IMR-90 (cell line): ENCODE results near the gene INPP5A. TPM values are rescaled to one million over a fixed set of nuclear protein-coding genes. Genes with fewer than 3 reads are reported as not detected.

Experiments used
- ATAC-seq: fragments of 200-7000 bp; cut with Tn5 transposase; 2 replicates; pipeline ENCODE4 v1.9.1; 2020; ENCODE audit warnings: low read depth, mild to moderate bottlenecking, moderate library complexity
- BruUV-seq: library from RNA; stranded (reverse); fragments of 400-500 nt; replicated peaks from 2 replicates; lab custom pipeline; 2021; lab: Mats Ljungman, UMichigan
- CTCF ChIA-PET: fragments of 300-600 bp; formaldehyde crosslinking; extraction: SDS; loops from one replicate; lab custom pipeline; 2021; ENCODE audit warnings: antibody characterized with exemption; lab: Yijun Ruan, JAX
- POLR2A ChIA-PET: fragments of 300-600 bp; sonication (Branson Sonifier 250); formaldehyde crosslinking; loops from one replicate; lab custom pipeline; 2022; ENCODE audit warnings: antibody characterized with exemption; ENCODE audit not compliant: unreplicated experiment; lab: Charles Lee
- DNase-seq: peaks from one replicate; pipeline ENCODE4 v3.0.0; 2013
- H2AFZ ChIP-seq: replicated peaks from 2 replicates; pipeline ENCODE3; 2013; ENCODE audit warnings: low read length, mild to moderate bottlenecking; ENCODE audit not compliant: poor library complexity
- H2AK5ac ChIP-seq: 2 replicates; pipeline ENCODE4 v1.6.1; 2013; ENCODE audit warnings: low read depth, low read length, inconsistent platforms
- H2AK9ac ChIP-seq: replicated peaks from 2 replicates; pipeline ENCODE3; 2013; ENCODE audit warnings: mild to moderate bottlenecking, low read depth, low read length, moderate library complexity; ENCODE audit not compliant: poor library complexity
- H2BK120ac ChIP-seq: 2 replicates; pipeline ENCODE4 v1.6.1; 2013; ENCODE audit warnings: low read depth, low read length, inconsistent platforms
- H2BK15ac ChIP-seq: 3 replicates; pipeline ENCODE4 v1.6.1; 2013; ENCODE audit warnings: low read depth, low read length, inconsistent platforms
- H2BK20ac ChIP-seq: 2 replicates; pipeline ENCODE4 v1.6.1; 2013; ENCODE audit warnings: low read depth, mild to moderate bottlenecking, inconsistent platforms, low read length, moderate library complexity
- H2BK5ac ChIP-seq: 2 replicates; pipeline ENCODE4 v1.6.1; 2013; ENCODE audit warnings: mild to moderate bottlenecking, low read depth, low read length, inconsistent platforms; ENCODE audit not compliant: poor library complexity, severe bottlenecking
- H3K14ac ChIP-seq: replicated peaks from 2 replicates; pipeline ENCODE4 v1.6.1; 2013; ENCODE audit warnings: low read depth, low read length, inconsistent platforms
- H3K18ac ChIP-seq: 2 replicates; pipeline ENCODE4 v1.6.1; 2013; ENCODE audit warnings: low read depth, low read length, control low read depth
- H3K23ac ChIP-seq: 2 replicates; pipeline ENCODE4 v1.6.1; 2013; ENCODE audit warnings: low read depth, low read length, inconsistent platforms
- H3K27ac ChIP-seq: 2 replicates; pipeline ENCODE4 v1.5.1; 2013; ENCODE audit warnings: mild to moderate bottlenecking, control low read depth, low read length; ENCODE audit not compliant: insufficient read depth
- H3K27me3 ChIP-seq: 2 replicates; pipeline ENCODE4 v1.6.1; 2013; ENCODE audit warnings: low read length; ENCODE audit not compliant: control insufficient read depth, insufficient read depth
- H3K36me3 ChIP-seq: 2 replicates; pipeline ENCODE4 v1.6.1; 2013; ENCODE audit warnings: low read length, mixed read lengths; ENCODE audit not compliant: control insufficient read depth, insufficient read depth
- H3K4ac ChIP-seq: 2 replicates; pipeline ENCODE4 v1.6.1; 2013; ENCODE audit warnings: low read depth, low read length, inconsistent platforms
- H3K4me1 ChIP-seq: 2 replicates; pipeline ENCODE4 v1.6.1; 2013; ENCODE audit warnings: low read length, mixed read lengths; ENCODE audit not compliant: control insufficient read depth, insufficient read depth
- H3K4me2 ChIP-seq: 2 replicates; pipeline ENCODE4 v1.6.1; 2013; ENCODE audit warnings: low read depth, mild to moderate bottlenecking, control low read depth, low read length, moderate library complexity
- H3K4me3 ChIP-seq: 2 replicates; pipeline ENCODE4 v1.5.1; 2013; ENCODE audit warnings: low read depth, mild to moderate bottlenecking, control low read depth, low read length, moderate library complexity; ENCODE audit not compliant: insufficient read depth
- H3K56ac ChIP-seq: 2 replicates; pipeline ENCODE4 v1.6.1; 2013; ENCODE audit warnings: low read length, inconsistent platforms; ENCODE audit not compliant: insufficient read depth; ENCODE audit errors: extremely low read depth
- H3K79me1 ChIP-seq, 2 experiments: 2 replicates each; pipeline ENCODE4 v1.6.1; 2013; ENCODE audit warnings: low read length in 2 of 2, inconsistent platforms in 1 of 2, low read depth in 1 of 2
- H3K9ac ChIP-seq: 2 replicates; pipeline ENCODE4 v1.6.1; 2013; ENCODE audit warnings: low read depth, low read length, control low read depth
- H3K9me1 ChIP-seq: 2 replicates; pipeline ENCODE4 v1.6.1; 2013; ENCODE audit warnings: low read length, inconsistent platforms; ENCODE audit not compliant: insufficient read depth
- H3K9me3 ChIP-seq: 2 replicates; pipeline ENCODE4 v1.6.1; 2013; ENCODE audit warnings: low read length; ENCODE audit not compliant: control insufficient read depth, insufficient read depth
- H4K20me1 ChIP-seq: 2 replicates; pipeline ENCODE4 v1.6.1; 2013; ENCODE audit warnings: low read length, inconsistent platforms; ENCODE audit not compliant: insufficient read depth
- H4K5ac ChIP-seq: 2 replicates; pipeline ENCODE4 v1.6.1; 2013; ENCODE audit warnings: mild to moderate bottlenecking, low read depth, low read length, control low read depth
- H4K8ac ChIP-seq, 2 experiments: 2 replicates each; pipeline ENCODE4 v1.6.1; 2013; ENCODE audit warnings: low read depth in 2 of 2, low read length in 2 of 2, control low read depth in 1 of 2, inconsistent platforms in 1 of 2
- H4K91ac ChIP-seq: 2 replicates; pipeline ENCODE4 v1.6.1; 2013; ENCODE audit warnings: low read depth, low read length, inconsistent platforms; ENCODE audit not compliant: insufficient read depth
- CEBPB ChIP-seq: IDR thresholded peaks from 2 replicates; pipeline ENCODE4 v1.6.1; 2012; ENCODE audit warnings: low read depth, low read length, improper control_type of control experiment
- ELK1 ChIP-seq: fragments of 150-350 bp; IDR thresholded peaks from 2 replicates; pipeline ENCODE4 v1.6.1; 2016; ENCODE audit warnings: low read depth, mild to moderate bottlenecking, low read length, moderate library complexity, borderline replicate concordance
- MXI1 ChIP-seq: IDR thresholded peaks from 2 replicates; pipeline ENCODE4 v1.6.1; 2012; ENCODE audit warnings: low read depth, mild to moderate bottlenecking, low read length, moderate library complexity, borderline replicate concordance
- NFE2L2 ChIP-seq: fragments of 150-350 bp; IDR thresholded peaks from 2 replicates; pipeline ENCODE4 v1.6.1; 2016; ENCODE audit warnings: low read depth, mild to moderate bottlenecking, low read length
- RCOR1 ChIP-seq: IDR thresholded peaks from 2 replicates; pipeline ENCODE4 v1.6.1; 2012; ENCODE audit warnings: mild to moderate bottlenecking, low read length, improper control_type of control experiment; ENCODE audit not compliant: insufficient replicate concordance
- RFX5 ChIP-seq: IDR thresholded peaks from 2 replicates; pipeline ENCODE4 v1.8.0; 2012; ENCODE audit warnings: low read depth, mild to moderate bottlenecking, low read length, moderate library complexity
- USF2 ChIP-seq: fragments of 150-350 bp; IDR thresholded peaks from 2 replicates; pipeline ENCODE4 v1.6.1; 2017; ENCODE audit warnings: mild to moderate bottlenecking, antibody characterized with exemption, low read length, low read depth
- WGBS, 2 experiments: methylation state at CpG; one replicate each; pipeline versions ENCODE4 v1.1.5 to v1.1.7; 2013; ENCODE audit warnings: missing lambda C conversion rate in 2 of 2; ENCODE audit not compliant: insufficient read length in 1 of 2; ENCODE audit errors: extremely low coverage in 2 of 2; 5-methylcytosine and 5-hydroxymethylcytosine counted together
- dilution Hi-C: fragments of 300-500 bp; cut with HindIII; formaldehyde crosslinking; loops from one replicate; pipeline ENCODE4 v1.14.3; 2018; ENCODE audit warnings: low sequenced_read_pairs; ENCODE audit not compliant: unreplicated experiment
- in situ Hi-C: fragments of 300-500 bp; cut with MboI; formaldehyde crosslinking; loops from 3 replicates; pipeline ENCODE4 v1.14.3; 2019; ENCODE audit warnings: low sequenced_read_pairs, inconsistent platforms, mixed read lengths
- intact Hi-C: fragments of 100-400 bp; cut with micrococcal nuclease; formaldehyde crosslinking; loops from 2 replicates; pipeline ENCODE4 v1.10.0; 2022
- polyA plus RNA-seq, 3 experiments: library from polyadenylated mRNA; depleted of rRNA; stranded (reverse); fragments of >200 nt; gene quantifications; 2 replicates each; pipeline ENCODE4 v1.2.3, GENCODE V29; 2012; ENCODE audit warnings: low replicate concordance in 1 of 3
- total RNA-seq: library from RNA; depleted of rRNA; stranded (reverse); fragments of >200 nt; gene quantifications from 2 replicates; pipeline ENCODE4 v1.2.3, GENCODE V29; 2012
- TF ChIP-seq, protein P1 (sequence below): conservative IDR thresholded peaks from 2 replicates; pipeline ENCODE4 v1.5.1; 2012; ENCODE audit warnings: mild to moderate bottlenecking, low read depth, low read length, improper control_type of control experiment

The INPP5A gene
- total and polyA plus RNA-seq, 2 of the 4 experiments (the other 2 are of a cell fraction) = 21.4 to 36.7 TPM

DNA sequence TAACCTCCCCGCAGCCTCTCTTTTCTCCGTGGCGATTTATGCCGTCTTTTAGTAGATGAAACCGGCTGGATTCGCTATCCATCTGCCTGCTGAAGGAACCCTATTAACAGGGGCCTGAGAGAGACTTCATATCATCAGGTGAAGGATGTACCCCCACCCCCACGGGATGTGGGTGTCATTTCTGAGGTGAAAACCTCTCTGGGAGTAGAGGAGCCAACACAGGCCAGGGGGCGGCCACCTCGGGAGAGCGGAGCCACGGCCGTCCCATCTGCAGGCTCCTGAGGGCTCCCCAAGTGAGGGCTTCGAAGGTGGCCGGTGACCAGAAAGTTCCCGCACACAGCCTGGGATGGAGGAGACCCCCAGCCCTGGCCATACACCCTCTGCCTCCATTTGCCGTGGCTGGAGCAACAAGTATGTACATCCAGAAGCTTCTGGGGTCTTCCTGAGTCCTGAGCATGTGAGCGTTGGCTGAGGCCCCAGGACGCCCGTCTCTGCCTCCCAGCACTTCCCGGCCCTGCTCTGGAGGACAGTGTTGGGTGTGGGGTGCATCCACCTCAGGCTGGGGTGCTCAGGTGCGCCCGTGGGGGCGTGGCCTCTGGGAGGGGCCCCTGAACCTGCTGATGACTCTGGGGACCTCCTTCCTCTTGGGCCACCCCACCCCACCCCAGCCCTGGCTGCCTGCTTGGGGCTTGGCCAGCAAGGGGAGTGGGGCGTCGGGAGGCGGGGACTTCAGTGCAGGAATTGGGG lies 163.7 kb downstream of the INPP5A start (continued):
- TF ChIP-seq USF2 (no peak), NFE2L2 (no peak)

DNA sequence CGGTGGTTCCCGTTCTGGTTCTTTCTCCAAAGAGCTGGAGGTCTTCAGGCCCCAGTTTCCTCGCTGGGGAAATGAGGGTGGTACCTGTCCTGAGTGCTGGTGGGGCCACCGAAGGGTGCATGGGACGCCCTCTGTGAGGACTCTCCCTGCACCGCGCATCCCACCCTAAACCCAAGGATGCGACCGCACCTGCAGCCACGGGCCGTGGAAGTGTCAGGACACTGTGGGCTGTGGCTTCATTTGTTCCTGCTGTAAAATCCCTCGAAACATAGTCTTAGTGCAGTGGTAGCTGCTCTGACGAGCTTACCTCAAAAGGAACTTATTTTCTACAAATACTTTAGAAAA lies 164.2 kb downstream of the INPP5A start:
- no TSS peak for BruUV-seq
- Histone ChIP-seq H3K9ac (no peak overlapping the region), H3K27ac (no peak overlapping the region), H3K36me3 (peaks cover 14% of the 10 kb centered on the region; the same call in 1 of the 2 replicates), H4K91ac (no peak overlapping the region), H3K4me3 (no peak overlapping the region), H4K5ac (no peak overlapping the region), H3K4me2 (no peak overlapping the region), H3K18ac (no peak overlapping the region), H2AK5ac (no peak overlapping the region), H2BK5ac (no peak overlapping the region), H3K4me1 (peaks cover 14% of the 10 kb centered on the region), H3K56ac (no peak overlapping the region), H2AFZ (no peak overlapping the region), H2BK120ac (no peak overlapping the region), H3K9me1 (no peaks in the 10 kb centered on the region), H3K9me3 (peaks cover 13% of the 10 kb centered on the region; the same call in 1 of the 2 replicates), H2BK20ac (no peak overlapping the region), H2AK9ac (no peak overlapping the region), H3K27me3 (no peaks in the 10 kb centered on the region), H3K79me1 (peaks cover 4 to 22% of the 10 kb centered on the region in 2 experiments), H4K20me1 (no peaks in the 10 kb centered on the region), H3K14ac (no peak overlapping the region), H4K8ac (no peak overlapping the region), H3K4ac (no peak overlapping the region), H2BK15ac (no peak overlapping the region), H3K23ac (no peak overlapping the region)
- POLR2A ChIA-PET = no interaction called here
- no CpG with 5 or more reads among the region's 13 CpGs for WGBS, 2 experiments
- intact Hi-C loops = no loop called here
- dilution Hi-C loops = no loop called here
- CTCF ChIA-PET = no interaction called here
- in situ Hi-C loops = no loop called here
- DNase-seq (no peak), ATAC-seq (no peak)
- no peak for TF ChIP-seq NFE2L2
- TF ChIP-seq RFX5 = no peak
- TF ChIP-seq, protein P1, sequence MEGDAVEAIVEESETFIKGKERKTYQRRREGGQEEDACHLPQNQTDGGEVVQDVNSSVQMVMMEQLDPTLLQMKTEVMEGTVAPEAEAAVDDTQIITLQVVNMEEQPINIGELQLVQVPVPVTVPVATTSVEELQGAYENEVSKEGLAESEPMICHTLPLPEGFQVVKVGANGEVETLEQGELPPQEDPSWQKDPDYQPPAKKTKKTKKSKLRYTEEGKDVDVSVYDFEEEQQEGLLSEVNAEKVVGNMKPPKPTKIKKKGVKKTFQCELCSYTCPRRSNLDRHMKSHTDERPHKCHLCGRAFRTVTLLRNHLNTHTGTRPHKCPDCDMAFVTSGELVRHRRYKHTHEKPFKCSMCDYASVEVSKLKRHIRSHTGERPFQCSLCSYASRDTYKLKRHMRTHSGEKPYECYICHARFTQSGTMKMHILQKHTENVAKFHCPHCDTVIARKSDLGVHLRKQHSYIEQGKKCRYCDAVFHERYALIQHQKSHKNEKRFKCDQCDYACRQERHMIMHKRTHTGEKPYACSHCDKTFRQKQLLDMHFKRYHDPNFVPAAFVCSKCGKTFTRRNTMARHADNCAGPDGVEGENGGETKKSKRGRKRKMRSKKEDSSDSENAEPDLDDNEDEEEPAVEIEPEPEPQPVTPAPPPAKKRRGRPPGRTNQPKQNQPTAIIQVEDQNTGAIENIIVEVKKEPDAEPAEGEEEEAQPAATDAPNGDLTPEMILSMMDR = no peak
- TF ChIP-seq MXI1 = no peak
- TF ChIP-seq CEBPB = no peak
- TF ChIP-seq RCOR1 = no peak
- TF ChIP-seq ELK1 = no peak
